B cell (primary cell): ENCODE data around the gene CPED1.

Source experiments
- EZH2 ChIP-seq: IDR thresholded peaks from 2 replicates; pipeline ENCODE4 v1.6.1; 2012; ENCODE audit warnings: borderline replicate concordance, low read depth, mild to moderate bottlenecking, moderate library complexity, low read length; ENCODE audit not compliant: insufficient read depth, poor library complexity, severe bottlenecking
- TF ChIP-seq, protein P1 (sequence below): fragments of 200-600 bp; IDR thresholded peaks from one replicate; pipeline ENCODE4 v1.8.0; 2022; ENCODE audit warnings: antibody characterized with exemption, mild to moderate bottlenecking

DNA sequence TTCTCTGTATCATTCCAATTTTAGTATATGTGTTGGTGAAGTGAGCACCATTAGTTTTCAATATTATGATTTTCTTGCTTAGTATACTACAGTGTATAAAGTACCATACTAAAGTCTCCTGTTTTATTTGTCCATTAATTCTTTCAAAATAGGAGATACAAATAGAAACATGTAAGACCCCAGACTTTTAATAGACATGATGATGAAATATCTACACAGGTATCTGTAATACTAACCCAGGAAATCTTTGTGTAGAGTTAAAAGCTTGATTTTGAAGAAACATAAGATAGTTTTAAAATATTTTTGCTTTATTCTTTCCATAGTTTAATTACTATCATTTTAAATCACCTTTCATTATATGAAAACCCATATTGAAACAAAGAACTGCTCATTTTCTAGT, 206.5 kb downstream of the CPED1 start:
- TF ChIP-seq, protein P1, sequence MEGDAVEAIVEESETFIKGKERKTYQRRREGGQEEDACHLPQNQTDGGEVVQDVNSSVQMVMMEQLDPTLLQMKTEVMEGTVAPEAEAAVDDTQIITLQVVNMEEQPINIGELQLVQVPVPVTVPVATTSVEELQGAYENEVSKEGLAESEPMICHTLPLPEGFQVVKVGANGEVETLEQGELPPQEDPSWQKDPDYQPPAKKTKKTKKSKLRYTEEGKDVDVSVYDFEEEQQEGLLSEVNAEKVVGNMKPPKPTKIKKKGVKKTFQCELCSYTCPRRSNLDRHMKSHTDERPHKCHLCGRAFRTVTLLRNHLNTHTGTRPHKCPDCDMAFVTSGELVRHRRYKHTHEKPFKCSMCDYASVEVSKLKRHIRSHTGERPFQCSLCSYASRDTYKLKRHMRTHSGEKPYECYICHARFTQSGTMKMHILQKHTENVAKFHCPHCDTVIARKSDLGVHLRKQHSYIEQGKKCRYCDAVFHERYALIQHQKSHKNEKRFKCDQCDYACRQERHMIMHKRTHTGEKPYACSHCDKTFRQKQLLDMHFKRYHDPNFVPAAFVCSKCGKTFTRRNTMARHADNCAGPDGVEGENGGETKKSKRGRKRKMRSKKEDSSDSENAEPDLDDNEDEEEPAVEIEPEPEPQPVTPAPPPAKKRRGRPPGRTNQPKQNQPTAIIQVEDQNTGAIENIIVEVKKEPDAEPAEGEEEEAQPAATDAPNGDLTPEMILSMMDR, result no peak
- TF ChIP-seq EZH2, result no peak
